ENCODE data around the gene SHANK2.

GRCh38 chr11:71252770-71253730 is 673 bp upstream of the SHANK2 start:
- TF ChIP-seq MAX (IDR thresholded peaks at IDR 0.05; ENCODE audit: insufficient read depth, insufficient read length): no peak
- TF ChIP-seq, protein P1, sequence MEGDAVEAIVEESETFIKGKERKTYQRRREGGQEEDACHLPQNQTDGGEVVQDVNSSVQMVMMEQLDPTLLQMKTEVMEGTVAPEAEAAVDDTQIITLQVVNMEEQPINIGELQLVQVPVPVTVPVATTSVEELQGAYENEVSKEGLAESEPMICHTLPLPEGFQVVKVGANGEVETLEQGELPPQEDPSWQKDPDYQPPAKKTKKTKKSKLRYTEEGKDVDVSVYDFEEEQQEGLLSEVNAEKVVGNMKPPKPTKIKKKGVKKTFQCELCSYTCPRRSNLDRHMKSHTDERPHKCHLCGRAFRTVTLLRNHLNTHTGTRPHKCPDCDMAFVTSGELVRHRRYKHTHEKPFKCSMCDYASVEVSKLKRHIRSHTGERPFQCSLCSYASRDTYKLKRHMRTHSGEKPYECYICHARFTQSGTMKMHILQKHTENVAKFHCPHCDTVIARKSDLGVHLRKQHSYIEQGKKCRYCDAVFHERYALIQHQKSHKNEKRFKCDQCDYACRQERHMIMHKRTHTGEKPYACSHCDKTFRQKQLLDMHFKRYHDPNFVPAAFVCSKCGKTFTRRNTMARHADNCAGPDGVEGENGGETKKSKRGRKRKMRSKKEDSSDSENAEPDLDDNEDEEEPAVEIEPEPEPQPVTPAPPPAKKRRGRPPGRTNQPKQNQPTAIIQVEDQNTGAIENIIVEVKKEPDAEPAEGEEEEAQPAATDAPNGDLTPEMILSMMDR (IDR thresholded peaks at IDR 0.05; ENCODE audit: extremely low read depth in 1 of 2, insufficient read depth in 1 of 2, low read depth in 1 of 2, low read length in 2 of 2): no peak
- TF ChIP-seq EZH2 (IDR thresholded peaks at IDR 0.05; ENCODE audit: borderline replicate concordance, low read depth, low read length, severe bottlenecking): peak; percentile 44
- no peak for TF ChIP-seq POLR2A (IDR thresholded peaks at IDR 0.05; ENCODE audit: low read depth, low read length)
- no peak for TF ChIP-seq JUN (IDR thresholded peaks at IDR 0.05; ENCODE audit: borderline replicate concordance, insufficient read depth, insufficient read length, low read depth)
- no peak for TF ChIP-seq POLR2AphosphoS5 (IDR thresholded peaks at IDR 0.05; ENCODE audit: insufficient read depth, low read depth, low read length)
- no peak for TF ChIP-seq FOS (IDR thresholded peaks at IDR 0.05; ENCODE audit: borderline replicate concordance, insufficient read depth, low read length)

Data from endothelial cell of umbilical vein (primary cell).